ENCODE measurements around the gene CAPZB. TPM values are rescaled to one million over a fixed set of nuclear protein-coding genes. Genes with fewer than 3 reads are reported as not detected.
A peak's percentile ranks its signal among the peaks of the same experiment; 100 is the strongest.

Gene CAPZB
- total RNA-seq, 3 donors from 2014 or later (not counting 1 experiment from before 2014, with no cell fraction given): 369 to 393 (median 375) TPM

- TF ChIP-seq CTCF (IDR thresholded peaks at IDR 0.05): no peak
- no peaks in the 10 kb centered on the region for H3K4me1 ChIP-seq (ENCODE audit: control insufficient read depth, insufficient read depth, low read length)
- H3K4me1 Mint-ChIP-seq: peaks cover 0 to 5% of the 10 kb centered on the region in 2 donors
- H3K9me3 ChIP-seq (ENCODE audit: control insufficient read depth, insufficient read depth, low read length): no peaks in the 10 kb centered on the region
- no peak for DNase-seq
- H3K36me3 Mint-ChIP-seq: no peaks in the 10 kb centered on the region
- intact Hi-C loops (cut with micrococcal nuclease): no loop called here
- no peak overlapping the region for H3K27ac ChIP-seq (ENCODE audit: low read length)
- no peak for ATAC-seq
- H3K27ac Mint-ChIP-seq: no peak overlapping the region
- H3K27me3 ChIP-seq (ENCODE audit: control insufficient read depth, insufficient read depth, low read length): no peaks in the 10 kb centered on the region
- no peak overlapping the region for H3K4me3 ChIP-seq (ENCODE audit: low read length)
- no peaks in the 10 kb centered on the region for H3K9me3 Mint-ChIP-seq
- H3K4me3 Mint-ChIP-seq: no peak overlapping the region
- H3K27me3 Mint-ChIP-seq (ENCODE audit: low read depth in 2 of 2): no peaks in the 10 kb centered on the region
- H3K36me3 ChIP-seq (ENCODE audit: control insufficient read depth, insufficient read depth, low read length): peaks cover 21% of the 10 kb centered on the region
- 90% methylated on average over 9 of the region's 9 CpGs for WGBS (ENCODE audit: insufficient coverage)
Measured at GRCh38 chr1:19327736-19328135, 157.6 kb downstream of the CAPZB start.

- Histone ChIP-seq H3K36me3 (ENCODE audit: control insufficient read depth, insufficient read depth, low read length) (peaks cover 21% of the 10 kb centered on the region), H3K9me3 (ENCODE audit: control insufficient read depth, insufficient read depth, low read length) (no peaks in the 10 kb centered on the region), H3K27me3 (ENCODE audit: control insufficient read depth, insufficient read depth, low read length) (no peaks in the 10 kb centered on the region), H3K27ac (ENCODE audit: low read length) (no peak overlapping the region), H3K4me1 (ENCODE audit: control insufficient read depth, insufficient read depth, low read length) (no peaks in the 10 kb centered on the region), H3K4me3 (ENCODE audit: low read length) (no peak overlapping the region)
- Mint-ChIP-seq H3K9me3 (no peaks in the 10 kb centered on the region), H3K4me1 (peaks cover 0 to 5% of the 10 kb centered on the region in 2 donors), H3K27ac (no peak overlapping the region), H3K27me3 (ENCODE audit: low read depth in 2 of 2) (no peaks in the 10 kb centered on the region), H3K4me3 (no peak overlapping the region), H3K36me3 (no peaks in the 10 kb centered on the region)
- ATAC-seq: no peak
- no peak for DNase-seq
- WGBS (ENCODE audit: insufficient coverage): 93% methylated on average over 13 of the region's 16 CpGs
- no peak for TF ChIP-seq CTCF (IDR thresholded peaks at IDR 0.05)
- intact Hi-C loops (cut with micrococcal nuclease): no loop called here
Measured at GRCh38 chr1:19327301-19327700, 158.0 kb downstream of the CAPZB start.

- Histone ChIP-seq H3K36me3 (ENCODE audit: control insufficient read depth, insufficient read depth, low read length) (peaks cover 21% of the 10 kb centered on the region), H3K4me3 (ENCODE audit: low read length) (no peak overlapping the region), H3K9me3 (ENCODE audit: control insufficient read depth, insufficient read depth, low read length) (no peaks in the 10 kb centered on the region), H3K4me1 (ENCODE audit: control insufficient read depth, insufficient read depth, low read length) (no peaks in the 10 kb centered on the region), H3K27me3 (ENCODE audit: control insufficient read depth, insufficient read depth, low read length) (no peaks in the 10 kb centered on the region), H3K27ac (ENCODE audit: low read length) (no peak overlapping the region)
- intact Hi-C loops (cut with micrococcal nuclease): no loop called here
- Mint-ChIP-seq H3K4me3 (no peak overlapping the region), H3K27me3 (ENCODE audit: low read depth in 2 of 2) (no peaks in the 10 kb centered on the region), H3K4me1 (peaks cover 0 to 5% of the 10 kb centered on the region in 2 donors), H3K9me3 (no peaks in the 10 kb centered on the region), H3K27ac (no peak overlapping the region), H3K36me3 (no peaks in the 10 kb centered on the region)
- no peak for TF ChIP-seq CTCF (IDR thresholded peaks at IDR 0.05)
- ATAC-seq: no peak
- DNase-seq: no peak
- WGBS (ENCODE audit: insufficient coverage): 96% methylated on average over 6 of the region's 6 CpGs
Measured at GRCh38 chr1:19326748-19327065, 158.6 kb downstream of the CAPZB start.

GRCh38 chr1:19325958-19326747 is 159.2 kb downstream of the CAPZB start:
- TF ChIP-seq CTCF (IDR thresholded peaks at IDR 0.05): no peak
- DNase-seq (no peak), ATAC-seq (peak in 1 of 3 donors; percentile 45)
- Histone ChIP-seq H3K4me3 (ENCODE audit: low read length) (no peak overlapping the region), H3K27ac (ENCODE audit: low read length) (no peak overlapping the region), H3K36me3 (ENCODE audit: control insufficient read depth, insufficient read depth, low read length) (peaks cover 21% of the 10 kb centered on the region), H3K4me1 (ENCODE audit: control insufficient read depth, insufficient read depth, low read length) (no peaks in the 10 kb centered on the region), H3K27me3 (ENCODE audit: control insufficient read depth, insufficient read depth, low read length) (no peaks in the 10 kb centered on the region), H3K9me3 (ENCODE audit: control insufficient read depth, insufficient read depth, low read length) (no peaks in the 10 kb centered on the region)
- Mint-ChIP-seq H3K36me3 (no peaks in the 10 kb centered on the region), H3K4me3 (no peak overlapping the region), H3K27me3 (ENCODE audit: low read depth in 2 of 2) (no peaks in the 10 kb centered on the region), H3K4me1 (peaks cover 0 to 5% of the 10 kb centered on the region in 2 donors), H3K27ac (no peak overlapping the region), H3K9me3 (no peaks in the 10 kb centered on the region)
- intact Hi-C loops (cut with micrococcal nuclease): no loop called here
- 91% methylated on average over 32 of the region's 32 CpGs for WGBS (ENCODE audit: insufficient coverage)
